OCI-LY3 (cell line): ENCODE measurements around the gene BRI3.

Experiments used
- H2AFZ ChIP-seq: fragments of 200-600, 300-600 bp; shearing (Covaris generic); 2 replicates; pipeline ENCODE4 v1.6.0; 2014; ENCODE audit warnings: antibody characterized with exemption, low read depth, low read length
- H3K27ac ChIP-seq: fragments of 200-600, 300-600 bp; sonication (generic); 2 replicates; pipeline ENCODE4 v1.5.1; 2014; ENCODE audit warnings: mild to moderate bottlenecking, low read length, moderate library complexity, mixed read lengths
- H3K27me3 ChIP-seq: fragments of 200-600, 300-600 bp; sonication (generic); 2 replicates; pipeline ENCODE4 v1.6.1; 2014; ENCODE audit warnings: low read depth, low read length, mixed read lengths
- H3K36me3 ChIP-seq: fragments of 200-600, 300-600 bp; sonication (generic); replicated peaks from 2 replicates; pipeline ENCODE3; 2014; ENCODE audit warnings: low read depth, low read length, mixed read lengths
- H3K4me1 ChIP-seq: fragments of 300-600, 200-600 bp; sonication (generic); 2 replicates; pipeline ENCODE4 v1.6.1; 2014; ENCODE audit warnings: low read length, mixed read lengths
- H3K4me2 ChIP-seq: fragments of 200-600, 300-600 bp; sonication (generic); 2 replicates; pipeline ENCODE4 v1.6.1; 2014; ENCODE audit warnings: low read length, mixed read lengths
- H3K4me3 ChIP-seq: fragments of 300-600, 200-600 bp; sonication (generic); 2 replicates; pipeline ENCODE4 v1.5.1; 2014; ENCODE audit warnings: antibody characterized with exemption, mild to moderate bottlenecking, low read length, moderate library complexity
- H3K79me2 ChIP-seq: fragments of 300-600, 200-600 bp; shearing (Covaris generic); 2 replicates; pipeline ENCODE4 v1.6.1; 2014; ENCODE audit warnings: mild to moderate bottlenecking, low read length, mixed read lengths
- H3K9ac ChIP-seq: fragments of 300-600, 200-600 bp; shearing (Covaris generic); 2 replicates; pipeline ENCODE4 v1.6.0; 2014; ENCODE audit warnings: mild to moderate bottlenecking, low read length, moderate library complexity
- H3K9me3 ChIP-seq: fragments of 200-600, 300-600 bp; shearing (Covaris generic); 2 replicates; pipeline ENCODE4 v1.6.1; 2014; ENCODE audit warnings: low read length, mixed read lengths; ENCODE audit not compliant: insufficient read depth
- H4K20me1 ChIP-seq: fragments of 200-600, 300-600 bp; sonication (generic); 2 replicates; pipeline ENCODE4 v1.6.1; 2016; ENCODE audit warnings: low read length, mixed read lengths; ENCODE audit not compliant: insufficient read depth
- CTCF ChIP-seq: fragments of 200-600, 300-600 bp; sonication (generic); IDR thresholded peaks from 2 replicates; pipeline ENCODE4 v1.5.1; 2014; ENCODE audit warnings: antibody characterized with exemption, low read length, low read depth
- EZH2phosphoT487 ChIP-seq: fragments of 200-600 bp; shearing (Covaris generic); IDR thresholded peaks from 2 replicates; pipeline ENCODE4 v1.6.1; 2018; ENCODE audit warnings: antibody characterized with exemption, mixed run types, low read depth

Gene BRI3

GRCh38 chr7:98341106-98341505 lies 59.6 kb downstream of the BRI3 start:
- H3K9me3 ChIP-seq, result no peaks in the 10 kb centered on the region
- peaks cover 5% of the 10 kb centered on the region for H3K27me3 ChIP-seq
- H4K20me1 ChIP-seq, result no peaks in the 10 kb centered on the region
- no peaks in the 10 kb centered on the region for H3K4me1 ChIP-seq
- H3K27ac ChIP-seq, result no peak overlapping the region
- no peak overlapping the region for H3K4me3 ChIP-seq
- no peak overlapping the region for H3K9ac ChIP-seq
- no peaks in the 10 kb centered on the region for H3K36me3 ChIP-seq
- H3K79me2 ChIP-seq, result no peaks in the 10 kb centered on the region
- no peak overlapping the region for H2AFZ ChIP-seq
- no peak overlapping the region for H3K4me2 ChIP-seq
- TF ChIP-seq EZH2phosphoT487, result no peak
- no peak for TF ChIP-seq CTCF
